ENCODE measurements around the gene SESN3. TPM values are rescaled to one million over a fixed set of nuclear protein-coding genes. Genes with fewer than 3 reads are reported as not detected.
"Not testable (repeated sequence)": the region's sequence is repeated elsewhere in the genome, so short reads cannot be mapped to it uniquely, and the experiment has no call there.

The SESN3 gene
- total RNA-seq, 1 experiment from 2014 or later = 0.55 TPM

DNA sequence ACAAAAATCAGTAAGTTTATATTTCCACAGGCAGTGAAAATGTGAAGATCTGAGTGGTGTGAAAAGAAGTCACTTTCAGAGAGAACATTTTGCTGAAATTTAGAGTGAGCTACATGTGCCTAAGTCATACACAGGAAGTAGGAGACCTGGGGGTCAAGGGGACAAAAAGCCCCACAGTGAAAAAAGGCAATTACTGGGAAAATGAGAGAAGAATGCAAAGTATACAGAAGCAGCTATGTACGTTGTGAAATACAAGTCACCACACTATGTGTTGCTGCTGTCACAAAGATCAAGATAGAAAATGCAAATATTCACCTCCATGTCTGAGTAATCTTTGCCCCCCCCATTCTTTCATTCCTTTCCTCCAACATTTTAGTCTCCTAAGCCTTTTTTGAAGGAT, 21.6 kb upstream of the SESN3 start:
- no peaks in the 10 kb centered on the region for H3F3A ChIP-seq (ENCODE audit: low read length, unreplicated experiment)
- CTCF ChIA-PET = no interaction called here
- no peaks in the 10 kb centered on the region for H3K9me3 ChIP-seq (ENCODE audit: low read length)
- ATAC-seq (no peak), DNase-seq (no peak)
- H3K9me2 ChIP-seq (replicated peaks; ENCODE audit: low read length) = no peaks in the 10 kb centered on the region
- no peak overlapping the region for H3K4me3 ChIP-seq (ENCODE audit: low read length)
- H3K4me2 ChIP-seq (ENCODE audit: low read length) = no peak overlapping the region
- H3K36me3 ChIP-seq (ENCODE audit: low read depth, low read length) = no peaks in the 10 kb centered on the region
- no peak overlapping the region for H3K27ac ChIP-seq (ENCODE audit: low read length)
- intact Hi-C loops (cut with micrococcal nuclease) = no loop called here
- TF ChIP-seq EZH2phosphoT487 (IDR thresholded peaks at IDR 0.05; ENCODE audit: borderline replicate concordance, low read length) (no peak), CTCF (conservative IDR thresholded peaks at IDR 0.05; ENCODE audit: low read depth, low read length) (no peak), EZH2 (IDR thresholded peaks at IDR 0.05; ENCODE audit: low read length, unreplicated experiment) (no peak)
- H3K79me2 ChIP-seq (ENCODE audit: low read length) = no peaks in the 10 kb centered on the region
- BruUV-seq (replicated peaks) = no TSS peak
- H2AFZ ChIP-seq (ENCODE audit: low read length) = no peak overlapping the region
- H4K20me1 ChIP-seq (ENCODE audit: low read length) = no peaks in the 10 kb centered on the region
- H3K4me1 ChIP-seq (ENCODE audit: insufficient read depth, low read length) = no peaks in the 10 kb centered on the region
- H3K27me3 ChIP-seq (ENCODE audit: low read length) = peaks cover 56% of the 10 kb centered on the region
- no peak overlapping the region for H3K9ac ChIP-seq (ENCODE audit: low read length)
- POLR2A ChIA-PET (ENCODE audit: unreplicated experiment) = no interaction called here

DNA sequence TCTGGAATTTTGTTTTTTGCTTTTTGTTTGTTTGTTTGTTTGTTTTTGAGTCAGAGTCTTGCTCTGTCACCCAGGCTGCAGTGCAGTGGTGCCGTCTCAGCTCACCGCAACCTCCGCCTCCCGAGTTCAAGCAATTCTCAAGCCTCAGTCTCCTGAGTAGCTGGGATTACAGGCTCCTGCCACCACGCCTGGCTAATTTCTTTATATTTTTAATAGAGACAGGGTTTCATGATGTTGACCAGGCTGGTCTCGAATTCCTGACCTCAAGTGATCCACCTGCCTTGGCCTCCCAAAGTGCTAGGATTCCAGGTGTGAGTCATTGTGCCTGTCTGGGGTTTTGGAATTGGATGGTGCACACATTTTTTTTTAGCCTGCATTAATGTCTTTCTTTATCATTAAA, 20.9 kb upstream of the SESN3 start:
- ATAC-seq; H3F3A ChIP-seq (ENCODE audit: low read length, unreplicated experiment); DNase-seq; H3K79me2 ChIP-seq (ENCODE audit: low read length); H3K4me3 ChIP-seq (ENCODE audit: low read length); H3K9me2 ChIP-seq (replicated peaks; ENCODE audit: low read length); H3K4me1 ChIP-seq (ENCODE audit: insufficient read depth, low read length); CTCF ChIA-PET; H3K36me3 ChIP-seq (ENCODE audit: low read depth, low read length); BruUV-seq (replicated peaks); H2AFZ ChIP-seq (ENCODE audit: low read length); H3K9ac ChIP-seq (ENCODE audit: low read length); H3K27ac ChIP-seq (ENCODE audit: low read length); POLR2A ChIA-PET (ENCODE audit: unreplicated experiment); intact Hi-C loops (cut with micrococcal nuclease); H3K4me2 ChIP-seq (ENCODE audit: low read length); H4K20me1 ChIP-seq (ENCODE audit: low read length); H3K9me3 ChIP-seq (ENCODE audit: low read length): not testable (repeated sequence)
- H3K27me3 ChIP-seq (ENCODE audit: low read length) = peaks cover 49% of the 10 kb centered on the region

DNA sequence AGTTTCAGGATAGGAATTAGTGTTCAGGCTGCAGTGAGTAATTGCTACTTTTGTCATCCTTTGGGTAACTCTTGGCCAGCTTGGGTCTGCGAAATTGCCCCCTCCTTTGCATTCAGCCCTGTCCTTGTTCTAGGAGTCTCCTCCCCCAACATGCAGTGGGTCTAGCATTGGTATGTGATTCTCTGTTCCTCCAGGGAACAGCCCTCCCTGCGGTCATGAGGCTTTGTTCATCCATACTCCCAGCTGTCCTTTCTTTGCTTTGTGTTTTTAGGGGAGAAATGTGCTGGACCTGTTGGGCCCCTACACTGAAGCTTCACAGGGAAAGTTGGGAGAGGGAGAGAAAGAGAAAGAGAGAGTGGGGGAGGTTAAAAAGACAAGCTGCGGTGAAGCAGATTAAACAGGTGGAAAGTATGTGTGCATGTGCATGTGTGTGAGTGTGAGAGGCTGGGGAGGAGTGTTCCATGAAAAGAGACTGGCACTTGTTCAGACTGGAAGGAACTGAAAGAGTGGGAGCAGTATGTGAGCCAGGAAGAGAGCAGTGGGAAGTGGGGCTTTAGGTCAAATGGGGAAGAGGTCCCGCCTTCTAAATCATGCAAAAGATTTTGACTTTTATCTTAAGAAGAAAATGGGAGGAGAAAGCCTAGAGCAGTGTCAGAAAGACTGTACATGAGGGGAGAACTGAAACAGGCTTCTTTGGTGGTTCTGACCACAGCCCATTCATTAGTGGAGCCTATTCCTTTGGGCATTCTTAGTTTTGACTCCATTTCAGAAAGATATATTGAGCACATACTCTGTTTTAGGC, 17.9 kb upstream of the SESN3 start:
- TF ChIP-seq EZH2phosphoT487 (IDR thresholded peaks at IDR 0.05; ENCODE audit: borderline replicate concordance, low read length) = no peak
- TF ChIP-seq EZH2 (IDR thresholded peaks at IDR 0.05; ENCODE audit: low read length, unreplicated experiment) = no peak
- TF ChIP-seq CTCF (conservative IDR thresholded peaks at IDR 0.05; ENCODE audit: low read depth, low read length) = no peak
- no peak overlapping the region for H3K4me2 ChIP-seq (ENCODE audit: low read length)
- no peak overlapping the region for H3K9ac ChIP-seq (ENCODE audit: low read length)
- no TSS peak for BruUV-seq (replicated peaks)
- no peaks in the 10 kb centered on the region for H3K4me1 ChIP-seq (ENCODE audit: insufficient read depth, low read length)
- intact Hi-C loops (cut with micrococcal nuclease) = no loop called here
- no peaks in the 10 kb centered on the region for H3F3A ChIP-seq (ENCODE audit: low read length, unreplicated experiment)
- no peak overlapping the region for H3K4me3 ChIP-seq (ENCODE audit: low read length)
- no peak overlapping the region for H3K27ac ChIP-seq (ENCODE audit: low read length)
- no peaks in the 10 kb centered on the region for H3K79me2 ChIP-seq (ENCODE audit: low read length)
- no peaks in the 10 kb centered on the region for H3K36me3 ChIP-seq (ENCODE audit: low read depth, low read length)
- no peaks in the 10 kb centered on the region for H4K20me1 ChIP-seq (ENCODE audit: low read length)
- peaks cover 43% of the 10 kb centered on the region for H3K27me3 ChIP-seq (ENCODE audit: low read length)
- ChIA-PET CTCF (no interaction called here), POLR2A (ENCODE audit: unreplicated experiment) (no interaction called here)
- no peak overlapping the region for H2AFZ ChIP-seq (ENCODE audit: low read length)
- no peaks in the 10 kb centered on the region for H3K9me2 ChIP-seq (replicated peaks; ENCODE audit: low read length)
- no peaks in the 10 kb centered on the region for H3K9me3 ChIP-seq (ENCODE audit: low read length)
- no peak for DNase-seq
- ATAC-seq = no peak

Measured in PC-3 (cell line).